Pons (tissue), 1 donor: ENCODE results near the gene ATG9B.
A peak's percentile ranks its signal among the peaks of the same experiment; 100 is the strongest.
"Not testable (repeated sequence)": the region's sequence is repeated elsewhere in the genome, so short reads cannot be mapped to it uniquely, and the experiment has no call there.

Experiments
- DNase-seq: peaks from one replicate; pipeline ENCODE4 v3.0.0-alpha.2; 2016; ENCODE audit warnings: low spot score

Gene ATG9B

DNA sequence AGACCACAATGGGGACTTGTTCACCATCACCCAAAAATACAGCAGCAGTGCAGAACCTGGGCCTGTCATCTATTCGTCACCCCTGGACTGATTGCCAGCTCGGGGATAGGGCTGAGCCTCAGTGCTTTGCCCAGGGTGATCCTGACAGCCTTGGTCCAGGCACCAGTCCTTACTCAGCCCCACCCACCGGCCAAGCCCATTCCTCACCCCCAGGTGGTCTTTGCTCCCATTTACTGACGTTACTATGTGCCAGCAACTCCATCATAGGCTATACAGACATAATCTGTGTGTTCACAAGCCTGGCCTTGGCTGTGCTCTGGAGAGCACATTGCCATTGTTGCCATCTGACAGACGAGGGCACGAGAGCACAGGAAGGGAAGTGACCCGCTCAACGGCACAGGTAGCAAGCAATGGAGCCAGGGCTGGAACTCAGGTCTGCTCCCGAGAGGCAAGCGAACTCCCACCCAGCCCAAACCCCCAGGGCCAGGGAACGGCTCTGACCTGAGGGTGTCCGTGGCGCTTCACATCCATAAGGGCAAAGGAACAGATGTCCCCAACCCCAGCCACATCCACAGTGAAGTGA lies 6.8 kb downstream of the ATG9B start:
- no peak for DNase-seq

DNA sequence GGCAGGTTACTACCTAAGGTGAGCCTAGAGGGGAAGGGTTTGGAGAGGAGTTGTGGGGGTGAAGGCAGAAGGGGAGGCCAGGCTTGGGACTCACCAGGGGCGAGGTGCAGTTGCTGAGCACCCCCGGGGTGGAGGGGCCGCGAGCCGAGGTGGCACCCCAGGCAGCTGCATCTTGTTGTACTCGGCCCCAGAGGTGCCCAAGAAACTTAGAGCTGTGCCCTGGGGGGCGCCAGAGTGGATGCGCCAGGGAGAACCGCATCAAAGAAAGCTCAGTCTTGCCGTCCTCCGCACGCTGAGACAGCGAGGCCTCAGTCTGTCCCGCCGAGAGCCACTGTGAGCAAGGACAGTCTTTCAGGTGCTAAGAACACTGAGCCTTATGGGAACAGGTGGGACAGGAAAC lies 7.4 kb downstream of the ATG9B start:
- DNase-seq = no peak

DNA sequence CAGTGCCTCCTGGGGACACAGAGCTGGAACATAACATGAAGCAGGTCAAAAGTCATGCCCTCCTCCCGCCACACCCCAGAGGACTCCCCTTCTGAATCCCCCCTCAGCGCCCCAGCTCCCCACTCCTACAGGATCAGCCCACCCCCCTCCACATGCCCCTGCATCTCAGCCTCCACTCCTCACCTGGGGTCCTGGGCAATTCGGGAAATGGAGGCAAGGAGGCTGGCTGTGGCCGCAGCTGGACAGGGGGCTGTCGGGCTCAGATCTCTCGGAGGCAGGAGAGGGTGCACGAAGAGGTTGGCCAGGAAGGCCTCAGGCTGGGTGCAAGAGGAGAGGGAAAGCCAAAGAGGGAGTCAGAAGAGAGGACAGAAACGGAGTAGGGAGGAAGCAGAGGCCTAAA lies 7.8 kb downstream of the ATG9B start:
- DNase-seq = no peak

DNA sequence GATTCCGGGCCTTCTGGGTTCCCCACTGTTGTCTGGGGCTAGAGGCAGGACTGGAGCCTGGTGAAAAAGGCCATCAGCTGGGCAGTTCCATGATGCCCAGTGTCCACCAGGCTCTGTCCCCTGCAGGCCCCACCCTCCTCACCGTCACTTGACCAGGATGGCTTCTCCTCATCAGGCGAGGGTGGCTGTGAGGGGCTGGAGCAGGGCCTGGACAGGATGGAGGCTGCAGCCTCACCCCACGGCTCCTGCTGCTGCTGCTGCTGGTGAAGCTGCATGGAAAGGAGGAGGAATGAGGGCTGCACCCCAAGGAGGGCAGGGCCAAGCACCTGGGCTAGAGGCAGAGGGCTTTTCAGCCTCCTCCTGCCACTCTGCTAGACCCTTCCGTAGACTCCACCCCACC lies 8.3 kb downstream of the ATG9B start:
- no peak for DNase-seq

DNA sequence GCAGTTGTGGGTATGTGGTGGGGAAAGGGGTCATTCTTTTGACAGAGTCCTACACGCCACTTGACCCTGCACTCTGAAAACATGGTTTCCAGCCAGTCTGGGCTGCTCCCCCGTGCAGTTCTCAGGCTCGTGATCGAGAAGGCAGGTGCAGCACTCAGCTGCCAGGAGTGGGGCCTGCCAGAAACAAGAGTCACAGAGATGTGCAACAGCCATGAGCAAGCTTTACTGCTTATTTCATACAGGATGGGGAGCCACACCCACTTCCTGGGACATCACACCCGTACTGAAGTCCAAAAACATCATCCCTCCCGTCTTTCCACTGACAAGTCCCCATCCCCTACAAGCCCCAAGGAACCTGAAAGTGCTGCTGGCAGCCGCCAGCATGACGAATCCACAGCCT lies 9.3 kb downstream of the ATG9B start:
- no peak for DNase-seq

DNA sequence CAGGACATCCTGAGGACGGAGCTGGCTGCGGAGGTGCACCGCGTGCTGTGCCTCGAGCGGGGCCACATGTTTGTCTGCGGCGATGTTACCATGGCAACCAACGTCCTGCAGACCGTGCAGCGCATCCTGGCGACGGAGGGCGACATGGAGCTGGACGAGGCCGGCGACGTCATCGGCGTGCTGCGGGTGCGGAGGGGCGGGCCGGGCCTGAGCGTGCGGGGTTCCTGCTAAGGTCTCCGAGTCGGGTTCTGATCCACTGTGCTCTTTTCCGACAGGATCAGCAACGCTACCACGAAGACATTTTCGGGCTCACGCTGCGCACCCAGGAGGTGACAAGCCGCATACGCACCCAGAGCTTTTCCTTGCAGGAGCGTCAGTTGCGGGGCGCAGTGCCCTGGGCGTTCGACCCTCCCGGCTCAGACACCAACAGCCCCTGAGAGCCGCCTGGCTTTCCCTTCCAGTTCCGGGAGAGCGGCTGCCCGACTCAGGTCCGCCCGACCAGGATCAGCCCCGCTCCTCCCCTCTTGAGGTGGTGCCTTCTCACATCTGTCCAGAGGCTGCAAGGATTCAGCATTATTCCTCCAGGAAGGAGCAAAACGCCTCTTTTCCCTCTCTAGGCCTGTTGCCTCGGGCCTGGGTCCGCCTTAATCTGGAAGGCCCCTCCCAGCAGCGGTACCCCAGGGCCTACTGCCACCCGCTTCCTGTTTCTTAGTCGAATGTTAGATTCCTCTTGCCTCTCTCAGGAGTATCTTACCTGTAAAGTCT lies 10.4 kb downstream of the ATG9B start:
- DNase-seq = peak; percentile 38

DNA sequence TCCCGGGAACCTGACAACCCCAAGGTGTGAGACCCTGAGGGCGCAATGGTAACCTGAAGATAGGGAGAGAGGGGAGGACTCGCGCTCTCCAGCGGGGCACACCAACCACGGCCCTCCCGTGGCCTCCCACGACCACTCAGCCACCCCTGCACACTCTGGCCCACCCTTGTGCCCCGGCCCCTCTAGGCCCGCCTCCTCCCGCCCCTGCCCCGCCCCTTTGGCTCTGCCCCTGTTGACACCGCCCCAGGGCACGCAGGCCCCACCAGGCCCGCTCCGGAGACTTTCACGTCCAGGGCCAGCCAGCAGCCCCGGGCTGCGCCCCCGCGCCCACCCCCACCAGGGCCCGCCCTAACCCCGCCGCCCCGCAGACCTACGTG lies 10.9 kb downstream of the ATG9B start:
- no peak for DNase-seq

DNA sequence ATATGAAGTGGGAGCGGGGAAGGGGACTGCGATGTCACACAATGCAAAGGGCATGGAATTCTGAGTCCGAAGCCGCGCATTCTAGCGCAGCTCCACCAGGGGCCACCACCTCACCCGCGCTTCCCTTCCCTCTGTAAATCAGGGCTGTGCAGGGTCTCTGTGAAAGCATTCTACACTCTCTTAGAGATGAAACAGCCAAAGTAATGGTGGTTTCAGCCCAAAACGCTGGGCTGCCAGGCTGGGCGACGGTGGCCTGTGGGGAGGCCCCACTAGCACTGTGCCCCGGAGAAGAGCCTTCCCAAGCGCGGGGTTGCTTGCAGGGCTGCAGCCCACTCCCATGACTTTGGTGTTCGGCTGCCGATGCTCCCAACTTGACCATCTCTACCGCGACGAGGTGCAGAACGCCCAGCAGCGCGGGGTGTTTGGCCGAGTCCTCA lies 11.4 kb downstream of the ATG9B start:
- DNase-seq = no peak

DNA sequence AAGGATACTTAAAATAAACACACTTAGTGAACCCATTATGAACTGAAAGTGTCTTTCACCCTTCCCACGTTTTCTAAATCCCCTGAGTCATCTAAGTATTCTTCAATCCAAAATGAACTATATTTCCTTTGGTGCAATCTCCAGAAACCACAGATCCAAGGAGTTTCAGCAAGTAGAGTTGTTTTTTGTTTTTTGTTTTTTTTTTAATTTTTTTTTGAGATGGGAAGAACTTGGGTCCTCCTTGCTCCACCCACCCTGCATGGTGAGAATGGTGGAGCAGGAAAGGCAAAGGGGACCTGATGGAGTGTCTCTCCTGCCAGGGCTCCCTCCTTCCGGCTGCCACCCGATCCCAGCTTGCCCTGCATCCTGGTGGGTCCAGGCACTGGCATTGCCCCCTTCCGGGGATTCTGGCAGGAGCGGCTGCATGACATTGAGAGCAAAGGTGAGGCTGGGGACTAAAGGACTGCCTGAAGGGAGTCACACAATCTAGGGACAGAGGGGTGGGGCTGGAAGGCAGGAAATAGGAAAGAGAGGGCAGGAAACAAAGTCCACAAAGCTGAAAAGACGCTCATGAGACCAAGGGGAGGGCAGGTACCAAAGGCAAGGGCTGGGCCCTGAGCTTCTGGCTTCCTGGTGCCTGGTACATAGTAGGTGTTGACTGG lies 12.1 kb downstream of the ATG9B start:
- DNase-seq = no peak

DNA sequence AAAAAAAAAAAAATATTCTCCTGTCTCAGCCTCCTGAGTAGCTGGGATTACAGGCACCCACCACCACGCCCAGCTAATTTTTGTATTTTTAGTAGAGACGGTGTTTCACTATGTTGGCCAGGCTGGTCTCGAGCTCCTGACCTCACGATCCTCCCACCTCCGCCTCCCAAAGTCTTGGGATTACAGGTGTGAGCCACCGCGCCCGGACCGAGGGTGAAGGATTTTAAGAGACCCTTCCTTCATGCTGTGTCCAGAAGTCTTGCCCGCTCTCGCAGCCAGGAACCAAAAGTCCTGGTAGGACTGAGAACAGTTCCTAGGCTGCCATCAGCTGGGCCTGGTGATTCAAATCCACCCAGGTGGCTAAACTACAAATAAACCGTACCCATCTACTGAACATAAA lies 12.7 kb downstream of the ATG9B start:
- DNase-seq = not testable (repeated sequence)

DNA sequence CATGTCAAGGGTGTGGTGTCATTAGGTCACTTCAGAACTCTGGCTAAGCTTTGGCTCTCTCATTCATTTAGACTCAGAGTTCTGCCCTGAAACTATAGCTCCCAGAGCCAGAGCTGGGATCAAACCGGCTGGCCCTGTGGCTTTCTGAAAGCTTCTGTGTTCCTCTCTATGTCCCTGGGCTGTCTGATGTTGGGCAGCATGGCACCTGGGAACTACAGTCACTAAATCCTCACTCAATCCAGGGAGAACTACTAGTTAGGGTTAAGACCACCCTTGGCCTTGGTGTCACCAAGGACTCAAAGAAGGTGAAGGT lies 13.2 kb downstream of the ATG9B start:
- DNase-seq = no peak

DNA sequence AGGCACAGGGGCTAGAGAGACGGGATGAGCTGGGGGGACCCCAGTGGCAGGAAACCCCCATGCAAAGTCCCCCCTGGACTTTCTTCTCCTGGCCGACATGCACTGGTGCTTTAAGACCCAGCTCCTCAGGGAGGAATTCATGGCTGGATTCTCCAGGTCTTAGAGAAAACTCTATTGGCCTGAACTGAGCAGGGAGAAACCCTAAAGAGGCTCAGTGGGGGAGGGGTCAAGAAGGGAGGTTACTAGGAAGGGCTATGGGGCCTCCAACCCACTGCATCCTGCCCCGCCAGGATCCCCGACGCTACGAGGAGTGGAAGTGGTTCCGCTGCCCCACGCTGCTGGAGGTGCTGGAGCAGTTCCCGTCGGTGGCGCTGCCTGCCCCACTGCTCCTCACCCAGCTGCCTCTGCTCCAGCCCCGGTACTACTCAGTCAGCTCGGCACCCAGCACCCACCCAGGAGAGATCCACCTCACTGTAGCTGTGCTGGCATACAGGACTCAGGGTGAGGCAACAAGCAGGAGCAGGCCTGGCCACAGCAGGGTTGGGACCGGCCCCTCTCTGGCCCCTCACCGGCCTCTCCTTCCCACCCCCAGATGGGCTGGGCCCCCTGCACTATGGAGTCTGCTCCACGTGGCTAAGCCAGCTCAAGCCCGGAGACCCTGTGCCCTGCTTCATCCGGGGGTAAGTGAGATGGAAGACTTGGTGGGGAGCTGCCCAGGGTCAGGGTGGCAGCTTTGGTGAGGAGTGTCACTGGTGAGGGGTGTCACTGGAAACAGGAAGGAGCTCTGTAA lies 13.8 kb downstream of the ATG9B start:
- no peak for DNase-seq

DNA sequence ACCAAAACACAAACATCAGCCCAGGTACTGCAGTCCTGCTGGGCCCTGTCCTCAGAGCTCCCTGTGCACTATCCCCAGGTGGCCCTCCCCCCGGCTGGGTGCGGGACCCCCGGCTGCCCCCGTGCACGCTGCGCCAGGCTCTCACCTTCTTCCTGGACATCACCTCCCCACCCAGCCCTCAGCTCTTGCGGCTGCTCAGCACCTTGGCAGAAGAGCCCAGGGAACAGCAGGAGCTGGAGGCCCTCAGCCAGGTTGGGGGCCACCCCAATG lies 14.3 kb downstream of the ATG9B start:
- DNase-seq = no peak

DNA sequence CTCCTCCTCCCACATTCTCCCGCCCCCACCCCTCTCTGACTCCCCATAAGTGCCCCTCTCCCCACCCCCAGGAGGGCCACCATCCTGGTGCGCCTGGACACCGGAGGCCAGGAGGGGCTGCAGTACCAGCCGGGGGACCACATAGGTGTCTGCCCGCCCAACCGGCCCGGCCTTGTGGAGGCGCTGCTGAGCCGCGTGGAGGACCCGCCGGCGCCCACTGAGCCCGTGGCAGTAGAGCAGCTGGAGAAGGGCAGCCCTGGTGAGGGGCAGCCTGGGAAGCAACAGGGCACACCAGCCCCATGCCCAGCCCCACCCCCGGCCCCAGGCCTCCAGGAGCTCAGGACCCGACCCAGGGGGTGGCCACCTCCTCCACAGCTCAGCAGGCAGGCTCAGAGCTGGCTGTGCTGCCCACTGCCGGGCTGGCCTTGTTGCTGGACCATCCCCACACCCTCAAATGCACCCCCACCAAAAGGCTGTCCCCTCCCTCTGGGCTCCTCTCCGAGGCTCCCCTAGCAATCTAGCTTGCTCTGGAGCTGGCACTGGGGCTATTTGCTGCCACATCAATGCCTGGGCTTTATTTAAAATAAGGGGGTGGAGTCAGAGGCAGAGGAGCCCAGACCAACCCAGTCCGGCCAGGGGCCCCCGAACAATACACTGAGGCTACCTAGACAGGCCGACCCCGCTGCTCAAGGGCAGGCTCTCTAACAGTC lies 14.8 kb downstream of the ATG9B start:
- DNase-seq = no peak

DNA sequence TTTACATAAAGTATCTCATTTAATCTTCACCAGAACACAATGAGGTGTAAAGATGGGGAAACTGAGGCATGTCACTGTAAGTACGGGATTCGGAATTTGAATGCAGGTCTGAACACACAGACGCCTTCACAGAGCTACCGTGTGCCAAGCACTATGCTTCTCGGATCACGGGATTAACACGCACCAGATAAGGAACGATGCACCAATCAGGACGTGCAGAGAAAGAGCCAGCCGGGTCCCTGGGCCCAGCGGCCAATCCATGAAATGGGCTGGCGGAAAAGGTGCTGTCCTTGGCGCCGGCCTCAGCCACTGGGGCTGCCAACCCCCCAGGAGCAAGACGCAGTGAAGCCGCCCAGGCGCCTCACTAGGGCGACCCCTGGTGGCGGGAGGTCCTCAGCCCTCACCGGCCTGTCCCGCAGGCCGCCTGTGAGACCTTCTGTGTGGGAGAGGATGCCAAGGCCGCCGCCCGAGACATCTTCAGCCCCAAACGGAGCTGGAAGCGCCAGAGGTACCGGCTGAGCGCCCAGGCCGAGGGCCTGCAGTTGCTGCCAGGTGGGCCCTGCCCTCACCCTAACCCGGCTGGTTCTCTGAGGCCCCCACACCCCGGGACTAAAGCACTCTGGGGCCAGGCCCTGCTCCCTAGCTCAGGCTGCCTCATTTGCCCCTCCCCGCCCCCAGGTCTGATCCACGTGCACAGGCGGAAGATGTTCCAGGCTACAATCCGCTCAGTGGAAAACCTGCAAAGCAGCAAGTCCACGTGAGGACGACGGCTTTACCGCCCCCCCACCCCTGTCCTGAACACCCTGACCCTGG lies 15.6 kb downstream of the ATG9B start:
- DNase-seq = no peak

DNA sequence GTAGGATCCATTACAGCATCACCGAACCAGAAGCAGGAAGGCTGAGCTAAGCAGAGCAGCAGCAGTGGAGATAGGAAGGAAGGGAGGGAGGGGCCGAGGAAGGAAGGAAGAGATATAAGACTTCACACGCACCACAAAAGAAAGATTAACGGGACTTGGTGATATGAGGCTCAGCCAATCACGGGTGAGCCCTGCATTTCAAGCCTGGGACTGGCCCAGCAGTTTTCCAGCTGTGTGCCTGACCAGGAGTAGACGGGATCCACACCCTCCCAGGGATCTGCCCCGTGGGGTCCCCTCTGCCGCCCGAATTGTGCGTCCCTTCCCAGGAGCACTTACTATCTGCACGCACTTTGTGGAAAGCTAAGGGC lies 16.2 kb downstream of the ATG9B start:
- DNase-seq = no peak

DNA sequence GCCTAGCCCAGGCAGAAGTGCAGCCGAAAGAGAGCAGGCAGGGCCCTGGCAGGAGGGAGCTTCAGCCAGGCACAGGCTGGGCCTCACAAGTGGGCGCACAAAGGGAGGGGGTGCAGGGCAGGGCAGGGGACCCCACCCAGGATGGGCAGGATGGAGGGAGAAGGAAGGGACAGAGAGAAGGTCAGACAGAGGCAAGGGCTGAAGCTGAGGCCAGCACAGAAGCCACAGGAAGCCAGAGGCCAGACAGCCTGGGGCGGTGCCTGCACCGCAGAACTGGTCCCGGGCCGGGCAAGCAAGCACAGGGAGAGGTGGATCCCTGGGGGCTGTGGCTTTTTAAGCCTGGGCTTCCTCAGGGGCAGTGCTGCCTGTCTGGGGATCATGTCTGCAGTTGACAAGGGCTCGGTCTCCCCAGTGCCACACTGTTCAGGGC lies 16.8 kb downstream of the ATG9B start:
- DNase-seq = no peak

DNA sequence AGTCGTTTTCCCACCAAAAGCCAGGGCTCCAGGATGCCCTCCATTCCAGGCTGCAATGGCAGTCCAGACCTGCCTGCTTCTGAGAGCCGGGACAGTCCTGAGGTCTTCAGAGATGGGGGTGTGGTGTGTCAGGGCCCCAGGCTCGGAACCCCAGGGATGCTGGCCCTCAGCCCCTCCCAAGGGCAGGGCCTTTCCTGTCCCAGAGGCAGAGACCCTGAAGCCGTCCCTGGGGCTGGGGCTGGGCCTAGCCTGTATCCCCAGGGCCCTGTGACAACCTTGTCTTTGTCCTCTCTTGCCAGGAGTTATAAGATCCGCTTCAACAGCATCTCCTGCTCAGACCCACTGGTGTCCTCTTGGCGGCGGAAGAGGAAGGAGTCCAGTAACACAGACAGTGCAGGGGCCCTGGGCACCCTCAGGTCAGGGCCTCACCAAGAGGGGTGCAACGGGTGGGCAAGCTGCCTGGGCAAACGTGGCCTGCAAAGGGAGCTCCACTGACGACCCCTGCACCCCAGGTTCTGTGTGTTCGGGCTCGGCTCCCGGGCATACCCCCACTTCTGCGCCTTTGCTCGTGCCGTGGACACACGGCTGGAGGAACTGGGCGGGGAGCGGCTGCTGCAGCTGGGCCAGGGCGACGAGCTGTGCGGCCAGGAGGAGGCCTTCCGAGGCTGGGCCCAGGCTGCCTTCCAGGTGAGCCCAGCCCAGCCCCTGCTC lies 17.5 kb downstream of the ATG9B start:
- no peak for DNase-seq

DNA sequence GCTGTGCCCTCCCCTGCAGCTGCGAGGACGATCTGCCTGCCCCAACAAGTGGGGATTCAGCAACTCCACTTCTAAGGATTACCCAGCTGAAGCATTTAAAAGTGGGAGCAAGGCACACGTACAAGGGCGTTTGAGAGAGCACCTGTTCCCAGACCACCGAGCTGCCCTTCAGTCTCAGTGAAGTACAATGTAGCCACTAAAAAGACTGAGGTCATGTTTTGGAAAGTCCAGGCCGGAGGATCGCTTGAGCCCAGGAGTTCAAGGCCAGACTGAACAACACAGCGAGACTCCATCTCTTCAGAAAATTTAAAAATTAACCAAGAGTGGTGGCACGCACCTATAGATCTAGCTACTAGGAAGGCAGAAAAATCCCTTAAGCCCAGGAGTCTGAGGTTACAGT lies 18.7 kb downstream of the ATG9B start:
- DNase-seq = no peak

DNA sequence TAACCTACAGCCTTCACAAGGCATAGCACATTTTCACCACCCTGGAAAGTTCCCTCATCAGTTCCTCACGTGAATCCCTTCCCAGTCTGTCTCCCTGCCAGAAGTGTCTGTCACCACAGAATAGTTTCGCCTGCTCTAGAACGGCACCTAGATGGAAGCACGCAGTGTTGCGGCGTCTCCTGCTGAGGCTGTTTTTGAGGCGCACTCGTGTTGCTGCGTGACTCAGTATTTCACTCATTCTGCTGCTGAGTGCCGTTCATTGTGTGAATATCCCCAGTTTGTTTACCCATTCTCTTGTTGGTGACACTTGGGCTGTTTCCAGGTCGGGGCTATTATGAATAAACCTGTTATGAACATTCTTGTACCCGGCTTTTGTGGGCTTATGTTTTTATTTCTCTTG lies 20.7 kb downstream of the ATG9B start:
- no peak for DNase-seq

DNA sequence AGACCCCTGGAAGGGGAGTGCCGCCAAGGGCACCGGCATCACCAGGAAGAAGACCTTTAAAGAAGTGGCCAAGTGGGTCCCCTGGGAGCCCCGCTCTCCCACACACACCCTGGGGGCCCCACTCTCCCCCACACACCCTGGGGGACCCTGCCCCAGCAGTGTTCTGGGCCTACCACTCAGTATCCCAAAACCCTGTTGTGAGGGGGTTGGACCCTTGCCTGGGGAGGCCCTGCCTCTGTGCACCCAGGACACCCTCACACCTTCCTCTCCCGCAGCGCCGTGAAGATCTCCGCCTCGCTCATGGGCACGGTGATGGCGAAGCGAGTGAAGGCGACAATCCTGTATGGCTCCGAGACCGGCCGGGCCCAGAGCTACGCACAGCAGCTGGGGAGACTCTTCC lies 22.7 kb downstream of the ATG9B start:
- DNase-seq = no peak
